Urinary bladder (tissue), 4 donors: ENCODE measurements around the gene DDA1. TPM values are rescaled to one million over a fixed set of nuclear protein-coding genes. Genes with fewer than 3 reads are reported as not detected.

Source experiments
- DNase-seq: peaks from one replicate; pipeline ENCODE4 v3.0.0-alpha.2; 2015; ENCODE audit errors: extremely low spot score
- H3K27ac ChIP-seq: one replicate; pipeline ENCODE4 v1.5.1; 2013; ENCODE audit warnings: low read depth, mild to moderate bottlenecking, moderate library complexity
- H3K36me3 ChIP-seq: one replicate; pipeline ENCODE4 v1.6.1; 2013; ENCODE audit warnings: mild to moderate bottlenecking, moderate library complexity; ENCODE audit not compliant: insufficient read depth
- H3K4me1 ChIP-seq: one replicate; pipeline ENCODE4 v1.6.1; 2013; ENCODE audit warnings: mild to moderate bottlenecking, moderate library complexity; ENCODE audit not compliant: insufficient read depth
- H3K4me3 ChIP-seq: one replicate; pipeline ENCODE4 v1.5.1; 2013; ENCODE audit warnings: low read depth, low read length
- WGBS: extraction: QIAGEN DNeasy Blood & Tissue Kit; methylation state at CpG from one replicate; pipeline ENCODE4 v1.1.7; 2013; 5-methylcytosine and 5-hydroxymethylcytosine counted together
- polyA plus RNA-seq: library from polyadenylated mRNA; stranded (reverse); fragments of 200-250 nt; gene quantifications from one replicate; pipeline ENCODE4 v1.2.3, GENCODE V29; 2013
- total RNA-seq: library from RNA; depleted of rRNA; stranded (reverse); fragments of >200 nt; gene quantifications from one replicate; pipeline ENCODE4 v1.2.3, GENCODE V29; 2014
- donor health status: healthy with polysubstance abuse.
- donor health status: healthy.

The DDA1 gene
- total and polyA plus RNA-seq, 2 donors = 8.0 to 66.1 TPM

DNA sequence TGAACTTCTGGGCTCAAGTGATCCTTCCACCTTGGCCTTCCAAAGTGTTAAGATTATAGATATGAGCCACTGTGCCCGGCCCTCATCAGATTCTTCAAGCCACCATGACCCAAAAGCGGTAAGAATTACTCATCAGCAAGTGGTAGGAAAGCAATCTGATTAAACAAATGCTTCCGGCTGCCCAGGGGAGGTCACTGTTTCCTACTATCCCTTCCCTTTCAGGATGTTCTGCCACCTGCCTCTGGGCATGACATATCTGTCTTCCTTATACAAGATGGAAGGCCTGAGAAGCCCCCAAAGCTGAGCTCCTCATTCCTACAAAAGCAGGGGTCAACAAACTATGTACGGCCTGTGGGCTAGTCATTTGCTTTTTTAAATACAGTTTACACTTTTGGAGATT lies 13.1 kb upstream of the DDA1 start:
- Histone ChIP-seq H3K27ac (no peak overlapping the region), H3K4me1 (no peaks in the 10 kb centered on the region), H3K4me3 (no peak overlapping the region), H3K36me3 (no peaks in the 10 kb centered on the region)
- DNase-seq = no peak
- 73% methylated on average over 4 of the region's 4 CpGs for WGBS

GRCh38 chr19:17296976-17297375 lies 12.4 kb upstream of the DDA1 start:
- no peaks in the 10 kb centered on the region for H3K4me1 ChIP-seq
- WGBS = 92% methylated on average over 6 of the region's 6 CpGs
- DNase-seq = no peak
- H3K36me3 ChIP-seq = no peaks in the 10 kb centered on the region
- no peak overlapping the region for H3K27ac ChIP-seq
- no peak overlapping the region for H3K4me3 ChIP-seq

- DNase-seq = no peak
- 96% methylated on average over 51 of the region's 51 CpGs for WGBS
- H3K4me1 ChIP-seq = no peaks in the 10 kb centered on the region
Measured at GRCh38 chr19:17300992-17301619, 8.3 kb upstream of the DDA1 start.

DNA sequence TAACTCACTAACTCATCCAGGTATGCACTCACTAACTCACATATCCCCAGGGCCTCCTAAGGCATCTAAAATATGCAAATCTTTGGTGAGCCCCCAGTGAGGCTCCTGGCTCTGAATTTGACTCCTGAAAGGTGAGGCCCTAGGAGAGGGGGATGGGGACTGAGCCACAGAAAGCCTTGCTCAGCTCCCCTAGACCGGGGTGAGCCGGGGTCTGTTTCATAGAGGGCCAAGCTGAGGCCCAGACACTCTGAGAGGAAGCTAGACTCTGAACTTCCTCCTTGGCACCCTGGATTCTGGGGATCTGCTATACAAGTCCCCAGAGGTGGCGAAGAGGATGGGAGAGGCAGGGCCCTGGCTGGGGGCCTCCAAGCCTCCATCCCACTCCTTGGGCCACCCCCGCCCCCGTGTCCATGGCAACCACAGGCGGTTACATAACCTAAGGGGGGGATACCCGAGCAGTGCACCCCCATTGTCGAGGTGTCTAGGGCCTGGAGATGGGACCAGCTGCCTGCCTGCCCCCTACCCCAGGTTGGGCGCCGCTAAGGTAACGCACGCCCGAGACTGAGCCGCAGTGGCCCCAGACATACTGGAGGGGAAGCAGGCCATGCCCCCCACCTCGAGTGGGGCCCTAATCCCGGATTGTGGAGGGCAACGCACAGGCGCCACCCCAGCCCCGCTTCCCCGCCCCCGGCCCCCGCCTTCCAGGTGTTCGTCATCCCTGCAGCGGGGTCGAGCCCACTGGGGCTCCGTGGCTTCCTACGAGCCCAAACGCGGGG lies 6.8 kb upstream of the DDA1 start:
- Histone ChIP-seq H3K27ac (no peak overlapping the region), H3K36me3 (no peaks in the 10 kb centered on the region), H3K4me1 (no peaks in the 10 kb centered on the region), H3K4me3 (peak overlapping the region; percentile 78)
- WGBS = 14% methylated on average over 29 of the region's 29 CpGs
- no peak for DNase-seq

More at GRCh38 chr19:17300992-17301619, 8.3 kb upstream of the DDA1 start:
- no peak overlapping the region for H3K27ac ChIP-seq
- no peaks in the 10 kb centered on the region for H3K36me3 ChIP-seq
- no peak overlapping the region for H3K4me3 ChIP-seq

GRCh38 chr19:17303167-17303939 lies 6.0 kb upstream of the DDA1 start, which contains the start of gene ABHD8:
TSS of gene ABHD8 (minus strand) at chr19:17303425. CDS start at chr19:17301616, 1,809 bp downstream.
- peak; percentile 89 for DNase-seq
- H3K4me1 ChIP-seq = no peaks in the 10 kb centered on the region
- no peak within 1 kb of the TSS for H3K27ac ChIP-seq
- WGBS = 1% methylated on average over 52 of the region's 52 CpGs
- H3K4me3 ChIP-seq = peak within 1 kb of the TSS; percentile 78
- no peaks in the 10 kb centered on the region for H3K36me3 ChIP-seq

DNA sequence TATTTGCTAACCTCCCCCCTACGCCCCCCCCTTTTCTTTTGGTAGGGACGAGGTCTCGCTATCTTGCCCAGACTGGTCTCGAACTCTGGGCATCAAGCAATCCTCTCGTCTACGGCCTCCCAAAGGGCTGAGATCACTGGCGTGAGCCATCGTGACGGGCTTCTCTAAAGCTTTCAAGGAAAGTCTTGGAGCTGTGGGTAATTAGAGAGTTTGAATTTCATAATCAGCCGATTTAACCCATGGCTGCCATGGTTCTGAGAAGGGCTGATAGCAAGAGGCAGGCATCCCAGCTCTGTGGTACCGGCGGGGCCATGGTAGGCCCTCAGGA lies 5.5 kb upstream of the DDA1 start:
- Histone ChIP-seq H3K36me3 (no peaks in the 10 kb centered on the region), H3K4me1 (no peaks in the 10 kb centered on the region), H3K4me3 (no peak overlapping the region), H3K27ac (no peak overlapping the region)
- 67% methylated on average over 12 of the region's 12 CpGs for WGBS
- no peak for DNase-seq

DNA sequence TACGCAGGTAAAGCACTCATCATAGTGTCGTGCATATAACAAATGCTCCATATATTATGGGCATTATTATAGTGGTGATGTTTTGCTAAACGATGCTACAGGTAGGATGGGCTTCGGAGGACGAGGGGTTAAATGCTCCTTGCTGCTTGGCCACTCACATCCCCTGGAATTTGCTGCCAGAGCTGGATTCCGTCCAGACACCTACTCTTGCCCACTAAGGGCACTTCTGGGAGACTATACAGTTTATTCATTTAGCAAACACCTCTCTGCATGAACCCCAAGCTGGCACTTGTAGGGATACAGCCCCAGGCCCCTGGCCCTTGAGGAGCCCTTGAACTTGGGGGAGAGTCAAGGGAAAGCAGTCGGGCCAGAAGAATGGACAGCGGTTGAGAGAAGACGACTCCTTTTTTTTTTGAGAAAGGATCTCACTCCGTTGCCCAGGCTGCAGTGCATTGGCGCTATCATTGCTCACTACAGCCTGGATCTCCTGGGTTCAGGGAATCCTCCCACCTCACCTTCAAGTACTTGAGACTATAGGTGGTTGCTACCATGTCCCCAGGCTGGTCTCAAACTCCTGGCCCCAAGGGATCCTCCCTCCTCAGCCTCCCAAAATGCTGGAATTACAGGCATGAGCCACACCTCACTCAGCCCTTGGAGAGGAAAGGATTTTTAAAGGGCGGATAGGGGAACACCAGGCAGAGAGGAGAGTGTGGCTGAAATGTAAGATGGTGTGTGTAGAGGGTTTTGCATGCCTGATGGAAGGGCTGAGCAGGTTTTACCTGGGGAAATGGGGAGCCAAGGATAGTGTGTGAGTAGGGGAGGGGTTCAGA lies 4.8 kb upstream of the DDA1 start:
- Histone ChIP-seq H3K36me3 (no peaks in the 10 kb centered on the region), H3K27ac (no peak overlapping the region), H3K4me1 (no peaks in the 10 kb centered on the region), H3K4me3 (no peak overlapping the region)
- DNase-seq = no peak
- 52% methylated on average over 12 of the region's 12 CpGs for WGBS

DNA sequence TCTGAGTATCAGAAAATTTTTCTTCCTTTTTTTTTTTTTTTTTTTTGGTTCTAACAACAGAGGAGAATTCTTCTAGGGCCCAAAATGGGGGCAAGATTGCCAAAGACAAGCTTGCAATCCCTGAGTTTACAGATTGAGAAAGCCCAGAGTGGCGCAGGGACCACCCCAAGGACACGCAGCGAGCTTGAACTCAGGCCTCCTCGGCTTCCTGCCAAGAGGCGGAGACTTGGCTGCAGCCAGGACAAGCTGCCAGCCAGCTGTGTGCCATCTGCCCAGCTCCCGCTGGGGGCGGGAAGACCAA lies 4.2 kb upstream of the DDA1 start:
- DNase-seq = no peak
- Histone ChIP-seq H3K36me3 (no peaks in the 10 kb centered on the region), H3K4me3 (no peak overlapping the region), H3K27ac (no peak overlapping the region), H3K4me1 (no peaks in the 10 kb centered on the region)
- 1% methylated on average over 7 of the region's 7 CpGs for WGBS

- under 1% methylated on average over 55 of the region's 55 CpGs for WGBS
- no peaks in the 10 kb centered on the region for H3K4me1 ChIP-seq
Measured at GRCh38 chr19:17305517-17306284, 3.7 kb upstream of the DDA1 start, which contains the start of gene MRPL34. TSS of gene MRPL34 (plus strand) at chr19:17305872. CDS start at chr19:17305893, 21 bp downstream.

GRCh38 chr19:17306285-17306714 lies 3.1 kb upstream of the DDA1 start:
- H3K4me1 ChIP-seq = no peaks in the 10 kb centered on the region
- no peaks in the 10 kb centered on the region for H3K36me3 ChIP-seq
- peak overlapping the region; percentile 58 for H3K4me3 ChIP-seq
- WGBS = 7% methylated on average over 28 of the region's 28 CpGs
- peak overlapping the region; percentile 89 for H3K27ac ChIP-seq
- DNase-seq = no peak

More at GRCh38 chr19:17305517-17306284, 3.7 kb upstream of the DDA1 start, which contains the start of gene MRPL34:
- peak within 1 kb of the TSS; percentile 89 for H3K27ac ChIP-seq
- H3K36me3 ChIP-seq = no peaks in the 10 kb centered on the region
- peak; percentile 96 for DNase-seq
- H3K4me3 ChIP-seq = peak within 1 kb of the TSS; percentile 58

- Histone ChIP-seq H3K4me3 (no peak overlapping the region), H3K27ac (no peak overlapping the region), H3K4me1 (no peaks in the 10 kb centered on the region), H3K36me3 (no peaks in the 10 kb centered on the region)
- 77% methylated on average over 8 of the region's 8 CpGs for WGBS
- no peak for DNase-seq
Measured at GRCh38 chr19:17307876-17308377, 1.4 kb upstream of the DDA1 start.

- no peak for DNase-seq
- WGBS = 6% methylated on average over 23 of the region's 23 CpGs
- Histone ChIP-seq H3K4me1 (no peaks in the 10 kb centered on the region), H3K4me3 (peak overlapping the region; percentile 92), H3K36me3 (no peaks in the 10 kb centered on the region), H3K27ac (no peak overlapping the region)
Measured at GRCh38 chr19:17309965-17310461, 650 bp downstream of the DDA1 start.
